BLaER1 treated with 17β-estradiol and CSF1 and Interleukin-3, amounts not matched to agents 10 nM and 100 nM (cell line): ENCODE results near the gene CDCA4.

Experiments
- H3K27ac ChIP-seq, 11 experiments: shearing (Covaris generic); formaldehyde crosslinking; 2 replicates each; pipeline ENCODE4 v1.8.1; 2022
- H3K27me3 ChIP-seq, 11 experiments: shearing (Covaris generic); formaldehyde crosslinking; 2 replicates each; pipeline ENCODE4 v1.8.1; 2022
- H3K36me3 ChIP-seq, 11 experiments: shearing (Covaris generic); formaldehyde crosslinking; 2 replicates each; pipeline ENCODE4 v1.8.1; 2022
- H3K4me1 ChIP-seq, 10 experiments: shearing (Covaris generic); formaldehyde crosslinking; 2 replicates each; pipeline ENCODE4 v1.8.1; 2022
- H3K4me2 ChIP-seq, 11 experiments: shearing (Covaris generic); formaldehyde crosslinking; 2 replicates each; pipeline ENCODE4 v1.8.1; 2022
- H3K4me3 ChIP-seq, 10 experiments: shearing (Covaris generic); formaldehyde crosslinking; 2 replicates each; pipeline ENCODE4 v1.8.1; 2022
- H3K9ac ChIP-seq, 11 experiments: shearing (Covaris generic); formaldehyde crosslinking; 2 replicates each; pipeline ENCODE4 v1.8.1; 2022
- H3K9me3 ChIP-seq, 11 experiments: shearing (Covaris generic); formaldehyde crosslinking; replicated peaks in 1 of 11; 2 replicates each; pipeline ENCODE4 v1.8.1; 2022
- H4K20me1 ChIP-seq, 11 experiments: shearing (Covaris generic); formaldehyde crosslinking; 2 replicates each; pipeline ENCODE4 v1.8.1; 2022
- Cebpa-rat ChIP-seq, 11 experiments: shearing (Covaris generic); IDR thresholded peaks; 2 replicates each; pipeline ENCODE4 v1.8.1; 2022

Gene CDCA4

DNA sequence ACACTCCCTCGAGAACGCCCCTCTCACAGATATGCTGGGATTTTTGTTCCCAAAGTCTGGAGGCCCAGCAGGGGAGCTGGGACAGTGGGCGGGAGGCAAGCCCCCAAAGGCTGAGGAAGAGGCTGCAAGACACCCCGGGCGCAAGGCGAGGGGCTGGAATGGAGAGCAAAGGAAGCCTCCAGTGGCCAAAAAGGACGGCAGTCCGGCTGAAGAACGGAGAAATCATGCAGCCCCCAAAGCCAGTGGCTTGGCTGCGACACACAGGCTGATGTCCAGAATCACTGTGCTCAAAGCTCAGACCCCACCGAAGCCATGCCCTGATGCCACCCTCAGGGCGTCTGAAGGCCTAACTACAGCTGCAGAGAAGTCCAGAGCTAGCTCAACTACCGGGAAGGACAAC, 24.4 kb downstream of the CDCA4 start:
- Histone ChIP-seq H3K27me3 (no peaks in the 10 kb centered on the region), H3K4me3 (no peak overlapping the region), H3K4me2 (peak overlapping the region in 10 of 11 experiments; percentile 84 to 100 (median 98); a peak in 18 of 22 replicates), H3K9me3 (peaks cover 0 to 27% (median 9%) of the 10 kb centered on the region in 11 experiments; a peak in 16 of 22 replicates), H4K20me1 (peaks cover 0 to 29% (median 14%) of the 10 kb centered on the region in 11 experiments; a peak in 15 of 22 replicates), H3K4me1 (peaks cover 45 to 64% (median 59%) of the 10 kb centered on the region in 10 experiments), H3K36me3 (peaks cover 0 to 32% (median 17%) of the 10 kb centered on the region in 11 experiments; a peak in 15 of 22 replicates), H3K9ac (peak overlapping the region in 6 of 11 experiments; percentile 55 to 81 (median 71); a peak in 7 of 22 replicates), H3K27ac (peak overlapping the region in 7 of 11 experiments; percentile 52 to 92 (median 88); a peak in 10 of 22 replicates)
- TF ChIP-seq Cebpa-rat (IDR thresholded peaks at IDR 0.05) = no peak

DNA sequence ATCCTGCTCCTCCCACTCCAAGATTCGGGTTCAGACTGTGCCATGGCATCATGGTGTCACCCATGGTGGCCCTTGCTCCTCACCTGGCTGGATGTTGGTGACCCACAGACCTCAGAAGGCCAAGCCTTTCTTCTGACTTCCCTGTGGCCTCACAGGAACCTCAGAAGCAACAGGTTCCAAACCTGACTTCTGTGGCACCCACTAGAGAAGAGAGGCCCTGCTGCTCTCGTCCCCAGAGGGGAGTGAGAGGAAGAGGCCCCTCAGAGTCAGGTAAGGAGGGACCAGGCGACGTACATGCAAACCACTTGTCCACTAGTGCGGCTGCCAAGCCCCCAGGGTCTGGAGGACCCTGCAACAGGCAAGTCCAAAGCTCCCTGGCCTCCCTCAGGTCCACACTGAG, 24.9 kb downstream of the CDCA4 start:
- Histone ChIP-seq H4K20me1 (peaks cover 0 to 29% (median 14%) of the 10 kb centered on the region in 11 experiments; a peak in 15 of 22 replicates), H3K4me2 (peak overlapping the region; percentile 71 to 100 (median 97); a peak in 21 of 22 replicates), H3K4me1 (peaks cover 45 to 68% (median 63%) of the 10 kb centered on the region in 10 experiments), H3K4me3 (no peak overlapping the region), H3K36me3 (peaks cover 0 to 32% (median 17%) of the 10 kb centered on the region in 11 experiments; a peak in 15 of 22 replicates), H3K27me3 (no peaks in the 10 kb centered on the region), H3K27ac (peak overlapping the region in 8 of 11 experiments; percentile 52 to 92 (median 84); a peak in 15 of 22 replicates), H3K9ac (peak overlapping the region in 6 of 11 experiments; percentile 55 to 81 (median 71); a peak in 11 of 22 replicates), H3K9me3 (peaks cover 0 to 24% (median 9%) of the 10 kb centered on the region in 11 experiments; a peak in 16 of 22 replicates)
- TF ChIP-seq Cebpa-rat (IDR thresholded peaks at IDR 0.05) = no peak

DNA sequence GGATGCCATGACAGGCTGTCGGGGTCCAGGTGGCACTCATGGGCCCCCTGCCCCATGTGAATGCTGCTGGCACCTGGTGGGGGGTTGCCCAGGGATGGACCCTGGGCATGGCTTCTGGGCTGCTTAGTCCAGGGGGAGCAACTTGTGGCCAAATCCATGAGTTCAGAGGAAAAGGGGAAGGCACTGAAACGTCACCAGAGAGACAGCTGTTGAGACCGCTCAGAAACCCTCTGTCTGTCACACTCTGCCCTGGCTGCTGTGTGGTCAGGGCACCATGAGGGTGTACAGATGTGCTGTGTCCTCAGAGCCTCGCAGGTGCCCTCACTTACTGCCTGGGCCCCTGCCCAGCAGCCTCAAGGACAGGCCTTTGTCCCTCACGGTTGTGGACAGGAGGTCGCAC, 25.9 kb downstream of the CDCA4 start:
- H4K20me1 ChIP-seq = peaks cover 0 to 29% (median 14%) of the 10 kb centered on the region in 11 experiments; a peak in 15 of 22 replicates
- peaks cover 0 to 28% (median 15%) of the 10 kb centered on the region in 11 experiments; a peak in 15 of 22 replicates for H3K36me3 ChIP-seq
- no peak for TF ChIP-seq Cebpa-rat (IDR thresholded peaks at IDR 0.05)
- peak overlapping the region in 2 of 10 experiments; percentile 8 to 48; a peak in 2 of 20 replicates for H3K4me3 ChIP-seq
- peak overlapping the region in 10 of 11 experiments; percentile 13 to 81 (median 65); a peak in 16 of 22 replicates for H3K9ac ChIP-seq
- peaks cover 49 to 79% (median 74%) of the 10 kb centered on the region in 10 experiments for H3K4me1 ChIP-seq
- peak overlapping the region; percentile 71 to 100 (median 97) for H3K4me2 ChIP-seq
- H3K27me3 ChIP-seq = no peaks in the 10 kb centered on the region
- H3K27ac ChIP-seq = peak overlapping the region in 9 of 11 experiments; percentile 40 to 92 (median 80); a peak in 18 of 22 replicates
- peaks cover 0 to 15% (median 8%) of the 10 kb centered on the region in 11 experiments; a peak in 15 of 22 replicates for H3K9me3 ChIP-seq

DNA sequence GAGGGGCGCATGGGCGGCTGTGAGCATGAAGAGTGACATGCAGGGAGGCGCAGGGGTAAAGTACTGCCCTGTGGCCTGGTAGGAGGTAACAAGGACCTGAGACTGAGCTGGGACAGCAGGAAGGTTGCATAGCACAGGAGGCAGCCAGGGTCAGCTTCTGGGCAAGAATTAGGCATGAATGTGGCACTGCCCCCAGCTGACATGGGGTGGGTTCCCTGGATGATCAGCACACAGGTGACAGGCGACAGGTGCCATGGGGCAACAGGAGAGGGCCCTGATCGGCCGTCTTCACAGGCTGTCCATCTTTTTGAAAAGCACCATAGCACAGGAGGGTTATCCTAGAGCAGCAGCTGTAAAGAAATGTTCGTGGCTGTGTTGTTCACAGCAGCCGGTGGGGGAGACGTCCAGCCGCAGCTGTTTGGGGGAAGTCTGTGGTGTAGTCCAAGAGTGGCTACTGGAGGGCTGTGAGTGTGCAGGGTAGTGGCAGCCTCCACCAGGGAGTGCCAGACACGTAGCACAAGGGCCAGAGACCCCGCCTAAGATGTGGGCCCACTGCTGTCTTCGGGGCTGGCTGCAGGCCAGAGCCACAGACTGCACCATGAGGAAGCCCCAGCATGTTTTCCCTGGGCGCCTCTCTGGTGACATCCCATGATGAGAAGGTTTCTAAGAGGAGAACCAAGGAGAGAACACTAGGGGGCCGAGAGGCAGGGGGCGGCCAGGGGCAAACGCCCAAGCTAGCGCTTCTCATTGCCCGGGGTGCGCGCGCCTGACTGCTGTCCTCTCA, 26.9 kb downstream of the CDCA4 start:
- Histone ChIP-seq H3K4me1 (peaks cover 59 to 86% (median 84%) of the 10 kb centered on the region in 10 experiments), H4K20me1 (peaks cover 0 to 29% (median 14%) of the 10 kb centered on the region in 11 experiments; a peak in 15 of 22 replicates), H3K27me3 (no peaks in the 10 kb centered on the region), H3K4me3 (peak overlapping the region in 7 of 10 experiments; percentile 5 to 48 (median 32); a peak in 12 of 20 replicates), H3K27ac (peak overlapping the region in 9 of 11 experiments; percentile 40 to 92 (median 80); a peak in 19 of 22 replicates), H3K4me2 (peak overlapping the region; percentile 71 to 100 (median 97)), H3K9me3 (peaks cover 0 to 5% (median 0%) of the 10 kb centered on the region in 11 experiments; a peak in 3 of 22 replicates), H3K9ac (peak overlapping the region; percentile 1 to 81 (median 64); a peak in 17 of 22 replicates), H3K36me3 (peaks cover 0 to 18% (median 6%) of the 10 kb centered on the region in 11 experiments; a peak in 11 of 22 replicates)
- TF ChIP-seq Cebpa-rat (IDR thresholded peaks at IDR 0.05) = no peak

DNA sequence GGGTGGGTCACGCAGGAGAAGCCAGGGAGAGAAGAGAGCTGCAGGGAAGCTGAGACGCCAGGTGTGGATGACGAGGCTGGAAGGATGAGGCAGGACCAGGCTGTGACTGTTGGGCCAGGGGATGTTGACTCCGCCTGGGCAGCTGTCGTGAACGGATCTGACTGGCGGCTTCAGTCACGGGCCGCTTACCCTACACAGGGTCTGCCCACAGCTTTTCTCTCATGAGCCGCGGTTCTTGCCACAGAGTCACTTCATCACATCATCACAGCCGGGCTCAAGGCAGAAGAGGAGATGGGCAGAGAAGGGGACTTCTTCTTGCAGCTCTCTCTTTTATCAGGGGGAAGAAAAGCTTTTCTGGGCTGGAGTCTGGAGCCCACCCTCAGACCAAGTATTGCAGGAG, 27.6 kb downstream of the CDCA4 start:
- peak overlapping the region in 7 of 10 experiments; percentile 5 to 48 (median 32); a peak in 12 of 20 replicates for H3K4me3 ChIP-seq
- peak overlapping the region in 9 of 11 experiments; percentile 22 to 81 (median 66); a peak in 17 of 22 replicates for H3K9ac ChIP-seq
- H3K36me3 ChIP-seq = peaks cover 0 to 13% (median 3%) of the 10 kb centered on the region in 11 experiments; a peak in 5 of 22 replicates
- H3K4me2 ChIP-seq = peak overlapping the region; percentile 71 to 100 (median 97)
- peak overlapping the region in 9 of 11 experiments; percentile 40 to 92 (median 80); a peak in 19 of 22 replicates for H3K27ac ChIP-seq
- H3K4me1 ChIP-seq = peaks cover 65 to 93% (median 90%) of the 10 kb centered on the region in 10 experiments
- H3K27me3 ChIP-seq = no peaks in the 10 kb centered on the region
- peaks cover 0 to 29% (median 14%) of the 10 kb centered on the region in 11 experiments; a peak in 15 of 22 replicates for H4K20me1 ChIP-seq
- peak in 4 of 11 experiments; percentile 25 to 66 (median 42); a peak in 3 of 22 replicates for TF ChIP-seq Cebpa-rat (IDR thresholded peaks at IDR 0.05)
- H3K9me3 ChIP-seq = no peaks in the 10 kb centered on the region

DNA sequence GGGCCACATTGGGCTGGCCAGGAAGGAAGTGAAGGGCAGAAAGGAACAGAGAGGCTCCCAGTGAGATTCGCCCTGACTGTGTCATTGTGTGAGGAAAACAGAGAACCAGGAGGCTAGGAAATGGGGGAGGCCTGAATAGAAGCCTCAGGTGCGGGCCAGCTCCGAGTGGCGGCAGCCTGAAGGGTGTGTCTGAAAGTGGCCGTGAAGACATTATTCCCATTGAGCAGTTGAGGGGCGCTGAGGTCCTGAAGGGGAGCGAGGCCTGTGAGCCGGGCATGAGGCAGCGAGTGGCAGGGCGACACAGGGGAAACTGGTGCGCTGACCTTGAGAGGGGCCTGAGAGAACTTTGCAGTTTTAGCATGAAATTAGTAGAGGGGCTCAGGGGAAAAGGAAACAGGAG, 28.4 kb downstream of the CDCA4 start:
- peak overlapping the region in 9 of 11 experiments; percentile 21 to 92 (median 80); a peak in 18 of 22 replicates for H3K27ac ChIP-seq
- H3K9me3 ChIP-seq = no peaks in the 10 kb centered on the region
- H3K4me1 ChIP-seq = peaks cover 73 to 100% (median 98%) of the 10 kb centered on the region in 10 experiments
- peaks cover 0 to 10% (median 0%) of the 10 kb centered on the region in 11 experiments; a peak in 5 of 22 replicates for H3K36me3 ChIP-seq
- H3K27me3 ChIP-seq = no peaks in the 10 kb centered on the region
- no peak for TF ChIP-seq Cebpa-rat (IDR thresholded peaks at IDR 0.05)
- H3K9ac ChIP-seq = peak overlapping the region in 9 of 11 experiments; percentile 7 to 81 (median 66); a peak in 17 of 22 replicates
- H3K4me3 ChIP-seq = peak overlapping the region in 3 of 10 experiments; percentile 6 to 48 (median 22); a peak in 3 of 20 replicates
- peak overlapping the region; percentile 71 to 100 (median 97) for H3K4me2 ChIP-seq
- peaks cover 0 to 29% (median 14%) of the 10 kb centered on the region in 11 experiments; a peak in 15 of 22 replicates for H4K20me1 ChIP-seq

DNA sequence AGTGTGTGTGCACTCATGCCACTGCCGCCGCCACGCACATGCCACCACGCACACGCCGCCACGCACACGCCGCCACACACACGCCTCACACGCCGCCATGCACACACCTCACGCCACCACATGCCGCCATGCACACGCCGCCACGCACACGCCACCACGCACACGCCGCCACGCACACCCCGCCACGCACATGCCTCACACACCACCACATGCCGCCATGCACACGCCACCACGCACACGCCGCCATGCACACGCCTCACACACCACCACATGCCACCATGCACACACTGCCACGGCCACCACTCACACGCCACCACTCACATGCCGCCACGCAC, 29.0 kb downstream of the CDCA4 start:
- Histone ChIP-seq H3K27ac (peak overlapping the region in 8 of 11 experiments; percentile 69 to 92 (median 84); a peak in 16 of 22 replicates), H3K27me3 (no peaks in the 10 kb centered on the region)
- no peak for TF ChIP-seq Cebpa-rat (IDR thresholded peaks at IDR 0.05)

DNA sequence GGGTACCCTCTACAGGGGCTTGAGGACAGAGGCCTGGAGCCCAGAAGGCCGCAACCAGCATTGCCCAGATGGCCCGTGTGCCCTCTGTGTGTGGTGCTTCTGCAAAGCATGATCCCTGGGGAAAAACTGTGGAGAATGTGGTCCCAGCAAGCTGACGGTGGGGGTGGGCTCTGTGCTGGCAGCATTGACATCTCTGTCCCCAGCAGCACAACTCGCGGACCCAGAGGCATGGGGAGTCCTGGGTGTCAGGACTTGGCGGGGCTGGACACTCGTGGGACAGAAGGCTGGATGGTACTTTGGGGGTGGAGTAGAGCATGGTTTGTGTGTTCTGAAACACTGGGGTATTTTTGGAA, 31.0 kb downstream of the CDCA4 start:
- peaks cover 77 to 96% (median 95%) of the 10 kb centered on the region in 10 experiments for H3K4me1 ChIP-seq
- no peak for TF ChIP-seq Cebpa-rat (IDR thresholded peaks at IDR 0.05)
- peak overlapping the region in 2 of 10 experiments; percentile 3 to 25; a peak in 1 of 20 replicates for H3K4me3 ChIP-seq
- peaks cover 0 to 7% (median 0%) of the 10 kb centered on the region in 11 experiments; a peak in 2 of 22 replicates for H3K36me3 ChIP-seq
- no peaks in the 10 kb centered on the region for H3K9me3 ChIP-seq
- peak overlapping the region; percentile 42 to 100 (median 99) for H3K4me2 ChIP-seq
- peak overlapping the region in 8 of 11 experiments; percentile 39 to 69 (median 47); a peak in 14 of 22 replicates for H3K9ac ChIP-seq
- peak overlapping the region in 8 of 11 experiments; percentile 7 to 92 (median 58); a peak in 15 of 22 replicates for H3K27ac ChIP-seq
- H4K20me1 ChIP-seq = peaks cover 0 to 16% (median 12%) of the 10 kb centered on the region in 11 experiments; a peak in 14 of 22 replicates
- H3K27me3 ChIP-seq = no peaks in the 10 kb centered on the region

More for the DNA sequence above, 29.0 kb downstream of the CDCA4 start:
- Histone ChIP-seq H3K9me3 (no peaks in the 10 kb centered on the region), H3K36me3 (peaks cover 0 to 7% (median 0%) of the 10 kb centered on the region in 11 experiments; a peak in 4 of 22 replicates), H3K9ac (peak overlapping the region in 6 of 11 experiments; percentile 64 to 81 (median 76); a peak in 8 of 22 replicates), H4K20me1 (peaks cover 0 to 29% (median 14%) of the 10 kb centered on the region in 11 experiments; a peak in 15 of 22 replicates), H3K4me2 (peak overlapping the region; percentile 71 to 100 (median 97); a peak in 21 of 22 replicates), H3K4me1 (peaks cover 79 to 100% (median 100%) of the 10 kb centered on the region in 10 experiments), H3K4me3 (no peak overlapping the region)
